ENCODE measurements around the gene NRAP. TPM values are rescaled to one million over a fixed set of nuclear protein-coding genes. Genes with fewer than 3 reads are reported as not detected.

The NRAP gene
- total and polyA plus RNA-seq, 4 donors: 0.05 to 0.13 (median 0.10) TPM

- H3K27me3 ChIP-seq (ENCODE audit: control insufficient read depth in 4 of 4, insufficient read depth in 4 of 4, low read length in 3 of 4): no peaks in the 10 kb centered on the region
- WGBS: 59% methylated on average over 3 of the region's 3 CpGs
- H3K27ac ChIP-seq (ENCODE audit: low read depth in 1 of 2, low read length in 2 of 2): no peak overlapping the region
- TF ChIP-seq SP1 (IDR thresholded peaks at IDR 0.05) (no peak), HNF4G (IDR thresholded peaks at IDR 0.05) (no peak), ATF3 (IDR thresholded peaks at IDR 0.05) (no peak), NR2F2 (IDR thresholded peaks at IDR 0.05) (no peak), FOXA1 (IDR thresholded peaks at IDR 0.05) (no peak), ZBTB33 (IDR thresholded peaks at IDR 0.05) (no peak), REST (IDR thresholded peaks at IDR 0.05) (no peak), MAX (IDR thresholded peaks at IDR 0.05) (no peak), FOXA2 (IDR thresholded peaks at IDR 0.05) (no peak), CTCF (IDR thresholded peaks at IDR 0.05; ENCODE audit: low read depth, low read length, missing input control) (no peak), RAD21 (IDR thresholded peaks at IDR 0.05) (no peak), EGR1 (IDR thresholded peaks at IDR 0.05; ENCODE audit: low read depth in 2 of 2) (no peak), TAF1 (conservative IDR thresholded peaks at IDR 0.05) (no peak), JUND (IDR thresholded peaks at IDR 0.05) (no peak), RXRA (IDR thresholded peaks at IDR 0.05) (no peak)
- peaks cover 0 to 13% (median 7%) of the 10 kb centered on the region in 4 donors for H3K36me3 ChIP-seq (ENCODE audit: control insufficient read depth in 4 of 4, insufficient read depth in 3 of 4, low read depth in 1 of 4, low read length in 3 of 4)
- no peak for DNase-seq (ENCODE audit: low spot score)
- H3K4me1 ChIP-seq (ENCODE audit: control insufficient read depth in 4 of 4, insufficient read depth in 4 of 4, low read length in 3 of 4): no peaks in the 10 kb centered on the region
- no peak overlapping the region for H3K9ac ChIP-seq (ENCODE audit: low read depth in 1 of 2, low read length in 2 of 2)
- no peak overlapping the region for H3K4me3 ChIP-seq (ENCODE audit: low read depth in 1 of 3, low read length in 3 of 3)
- peaks cover 0 to 13% (median 2%) of the 10 kb centered on the region in 4 donors for H3K9me3 ChIP-seq (ENCODE audit: control insufficient read depth in 4 of 4, low read length in 3 of 4)
Observed at GRCh38 chr10:113690749-113691148, 26.9 kb upstream of the NRAP start.

- no peak for DNase-seq (ENCODE audit: low spot score)
- WGBS: 73% methylated on average over 3 of the region's 3 CpGs
- H3K4me3 ChIP-seq (ENCODE audit: low read depth in 1 of 3, low read length in 3 of 3): no peak overlapping the region
- H3K9ac ChIP-seq (ENCODE audit: low read depth in 1 of 2, low read length in 2 of 2): no peak overlapping the region
- no peak for TF ChIP-seq ATF3 (IDR thresholded peaks at IDR 0.05)
- TF ChIP-seq FOXA1 (IDR thresholded peaks at IDR 0.05): no peak
- no peak for TF ChIP-seq ZBTB33 (IDR thresholded peaks at IDR 0.05)
- TF ChIP-seq EGR1 (IDR thresholded peaks at IDR 0.05; ENCODE audit: low read depth in 2 of 2): no peak
- no peak for TF ChIP-seq YY1 (IDR thresholded peaks at IDR 0.05)
- TF ChIP-seq HNF4G (IDR thresholded peaks at IDR 0.05): no peak
- TF ChIP-seq NR2F2 (IDR thresholded peaks at IDR 0.05): no peak
- no peak overlapping the region for H3K27ac ChIP-seq (ENCODE audit: low read depth in 1 of 2, low read length in 2 of 2)
- no peaks in the 10 kb centered on the region for H3K4me1 ChIP-seq (ENCODE audit: control insufficient read depth in 4 of 4, insufficient read depth in 4 of 4, low read length in 3 of 4)
- peaks cover 0 to 13% (median 2%) of the 10 kb centered on the region in 4 donors for H3K9me3 ChIP-seq (ENCODE audit: control insufficient read depth in 4 of 4, low read length in 3 of 4)
- peaks cover 0 to 13% (median 7%) of the 10 kb centered on the region in 4 donors for H3K36me3 ChIP-seq (ENCODE audit: control insufficient read depth in 4 of 4, insufficient read depth in 3 of 4, low read depth in 1 of 4, low read length in 3 of 4)
- no peaks in the 10 kb centered on the region for H3K27me3 ChIP-seq (ENCODE audit: control insufficient read depth in 4 of 4, insufficient read depth in 4 of 4, low read length in 3 of 4)
Observed at GRCh38 chr10:113689574-113689973, 25.7 kb upstream of the NRAP start.

Data from liver (tissue), 9 donors.